GM08714 (cell line): ENCODE results near the gene GGT7.
"Not testable (repeated sequence)": the region's sequence is repeated elsewhere in the genome, so short reads cannot be mapped to it uniquely, and the experiment has no call there.

ENCODE experiments used
- H3K4me3 ChIP-seq: fragments of 200-500 bp; sonication (Bioruptor generic); 2 replicates; pipeline ENCODE4 v1.5.1; 2014; ENCODE audit warnings: mild to moderate bottlenecking, low read length, inconsistent platforms
- ZNF274 ChIP-seq: IDR thresholded peaks from 2 replicates; pipeline ENCODE4 v1.6.1; 2012; ENCODE audit warnings: mild to moderate bottlenecking, low read depth, low read length

GGT7 gene, protein sequence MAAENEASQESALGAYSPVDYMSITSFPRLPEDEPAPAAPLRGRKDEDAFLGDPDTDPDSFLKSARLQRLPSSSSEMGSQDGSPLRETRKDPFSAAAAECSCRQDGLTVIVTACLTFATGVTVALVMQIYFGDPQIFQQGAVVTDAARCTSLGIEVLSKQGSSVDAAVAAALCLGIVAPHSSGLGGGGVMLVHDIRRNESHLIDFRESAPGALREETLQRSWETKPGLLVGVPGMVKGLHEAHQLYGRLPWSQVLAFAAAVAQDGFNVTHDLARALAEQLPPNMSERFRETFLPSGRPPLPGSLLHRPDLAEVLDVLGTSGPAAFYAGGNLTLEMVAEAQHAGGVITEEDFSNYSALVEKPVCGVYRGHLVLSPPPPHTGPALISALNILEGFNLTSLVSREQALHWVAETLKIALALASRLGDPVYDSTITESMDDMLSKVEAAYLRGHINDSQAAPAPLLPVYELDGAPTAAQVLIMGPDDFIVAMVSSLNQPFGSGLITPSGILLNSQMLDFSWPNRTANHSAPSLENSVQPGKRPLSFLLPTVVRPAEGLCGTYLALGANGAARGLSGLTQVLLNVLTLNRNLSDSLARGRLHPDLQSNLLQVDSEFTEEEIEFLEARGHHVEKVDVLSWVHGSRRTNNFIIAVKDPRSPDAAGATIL

GRCh38 chr20:34872622-34873224 is at the start of gene GGT7:
Gene GGT7 (minus strand): TSS chr20:34872856. CDS start chr20:34872815, 41 bp downstream.
- TF ChIP-seq ZNF274, result no peak
- H3K4me3 ChIP-seq, result peak within 1 kb of the TSS; percentile 42

DNA sequence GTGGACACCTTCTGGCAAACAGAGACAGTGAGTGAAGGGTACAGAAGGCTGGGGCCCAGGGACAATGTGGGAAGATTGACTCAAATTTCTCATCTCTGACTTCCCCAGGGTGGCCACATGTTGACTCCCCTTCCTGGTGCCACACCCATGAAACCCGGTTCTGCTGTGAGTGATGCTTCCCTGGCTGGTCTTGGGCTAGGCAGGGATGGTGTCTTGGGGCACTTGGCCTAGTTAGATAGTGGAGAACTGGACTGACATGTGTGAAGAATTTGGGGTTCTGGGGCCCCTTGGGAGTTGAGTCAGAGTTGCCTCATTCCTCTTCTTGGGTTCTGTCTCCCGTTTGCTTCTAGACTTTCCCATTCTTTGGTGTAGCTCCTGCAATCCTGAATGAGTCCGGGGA is 48.8 kb upstream of the GGT7 start:
- H3K4me3 ChIP-seq, result no peak overlapping the region
- TF ChIP-seq ZNF274, result no peak

DNA sequence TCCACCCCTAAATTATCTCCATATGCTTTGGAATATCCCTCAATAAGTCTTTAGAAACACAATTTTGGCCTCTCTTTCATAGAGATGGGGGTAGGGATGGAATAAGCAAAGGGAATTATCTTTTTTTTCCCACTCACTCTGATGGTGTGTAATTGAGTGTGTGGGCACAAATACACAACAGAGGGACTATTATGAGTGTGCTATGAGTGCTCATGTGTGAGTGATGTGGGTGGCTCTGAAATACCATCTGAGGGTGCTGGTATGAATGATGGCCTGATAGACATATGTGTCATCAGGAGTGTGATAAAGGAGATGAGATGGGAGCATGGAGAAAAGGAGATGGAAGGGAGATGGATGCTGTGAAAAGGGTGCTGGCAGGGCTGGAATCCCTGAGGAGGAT is 47.4 kb upstream of the GGT7 start:
- TF ChIP-seq ZNF274, result no peak
- H3K4me3 ChIP-seq, result no peak overlapping the region

GRCh38 chr20:34916774-34917354 is 44.2 kb upstream of the GGT7 start:
- TF ChIP-seq ZNF274, result no peak
- H3K4me3 ChIP-seq, result no peak overlapping the region

GRCh38 chr20:34915749-34916455 is 43.2 kb upstream of the GGT7 start:
- no peak overlapping the region for H3K4me3 ChIP-seq
- TF ChIP-seq ZNF274, result no peak

DNA sequence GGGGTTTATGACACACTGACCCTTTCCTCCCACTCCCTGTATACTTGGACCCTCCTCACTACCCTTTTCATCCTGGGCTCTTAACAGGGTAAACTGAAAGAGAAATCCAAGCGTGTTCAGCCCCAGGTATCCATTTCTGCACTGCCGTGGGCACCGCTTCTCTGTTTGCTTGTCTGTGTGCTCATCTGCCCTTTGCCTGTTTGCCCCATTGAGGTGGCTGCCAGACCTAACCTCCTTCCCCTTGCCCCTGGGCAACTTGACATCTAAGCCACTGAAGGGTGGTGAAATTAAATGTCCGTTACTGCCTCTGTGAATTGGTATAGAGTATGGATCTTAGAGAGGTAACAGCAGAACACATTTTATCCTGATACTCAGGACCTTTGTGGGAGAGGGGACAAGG is 42.5 kb upstream of the GGT7 start:
- no peak overlapping the region for H3K4me3 ChIP-seq
- TF ChIP-seq ZNF274, result no peak

GRCh38 chr20:34907616-34908469 is 35.2 kb upstream of the GGT7 start:
- no peak overlapping the region for H3K4me3 ChIP-seq
- no peak for TF ChIP-seq ZNF274

- TF ChIP-seq ZNF274, result no peak
- H3K4me3 ChIP-seq, result no peak overlapping the region
Measured at GRCh38 chr20:34904202-34904621, 31.6 kb upstream of the GGT7 start.

- not testable (repeated sequence) for H3K4me3 ChIP-seq
Measured at GRCh38 chr20:34898731-34899130, 26.1 kb upstream of the GGT7 start.

GRCh38 chr20:34898129-34898528 is 25.5 kb upstream of the GGT7 start:
- not testable (repeated sequence) for H3K4me3 ChIP-seq

DNA sequence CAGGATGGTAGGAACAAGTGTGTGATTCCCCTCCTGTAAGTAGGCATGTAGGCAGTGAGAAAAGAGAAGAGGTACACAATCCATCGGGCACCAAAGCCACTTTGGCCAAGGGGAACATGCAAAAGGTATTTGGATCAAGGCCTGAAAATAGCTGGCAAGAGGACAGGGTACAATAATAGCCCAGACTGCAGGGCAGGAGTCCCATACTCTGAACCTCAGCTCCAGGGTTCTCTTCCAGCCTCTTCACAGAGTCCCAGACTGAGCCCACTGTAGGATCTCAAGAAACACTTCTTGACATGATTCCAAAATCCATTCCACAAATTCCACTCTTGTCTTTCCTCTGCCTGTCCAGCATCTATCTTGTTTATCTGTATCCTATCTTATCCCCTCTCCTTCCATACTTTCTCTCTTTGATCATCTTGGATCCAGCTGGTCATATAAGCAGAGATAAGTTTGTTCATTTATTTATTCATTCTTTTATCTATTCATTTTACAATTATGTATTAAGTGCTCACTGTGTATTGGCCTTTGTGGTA is 23.5 kb upstream of the GGT7 start:
- TF ChIP-seq ZNF274, result no peak
- no peak overlapping the region for H3K4me3 ChIP-seq

- H3K4me3 ChIP-seq, result no peak overlapping the region
- TF ChIP-seq ZNF274, result no peak
Measured at GRCh38 chr20:34895465-34895864, 22.8 kb upstream of the GGT7 start.

DNA sequence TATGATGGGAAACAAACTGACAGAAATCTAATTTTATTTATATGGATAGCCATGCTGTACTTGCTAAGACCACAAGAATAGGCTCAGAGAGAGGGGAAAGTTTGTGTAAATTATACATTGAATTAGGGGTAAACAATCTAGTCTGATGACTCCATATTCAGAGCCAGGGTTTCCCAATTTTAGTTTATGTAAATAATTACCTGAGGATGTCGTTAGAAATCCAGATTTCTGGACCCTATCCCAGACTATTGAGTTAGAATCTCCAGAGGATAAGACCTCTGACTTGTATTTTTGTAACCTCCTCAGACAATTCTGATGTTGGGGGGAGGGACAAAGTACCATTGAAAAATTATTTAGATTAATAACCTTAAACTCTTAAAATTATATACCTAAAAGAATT is 22.1 kb upstream of the GGT7 start:
- no peak for TF ChIP-seq ZNF274
- H3K4me3 ChIP-seq, result no peak overlapping the region

DNA sequence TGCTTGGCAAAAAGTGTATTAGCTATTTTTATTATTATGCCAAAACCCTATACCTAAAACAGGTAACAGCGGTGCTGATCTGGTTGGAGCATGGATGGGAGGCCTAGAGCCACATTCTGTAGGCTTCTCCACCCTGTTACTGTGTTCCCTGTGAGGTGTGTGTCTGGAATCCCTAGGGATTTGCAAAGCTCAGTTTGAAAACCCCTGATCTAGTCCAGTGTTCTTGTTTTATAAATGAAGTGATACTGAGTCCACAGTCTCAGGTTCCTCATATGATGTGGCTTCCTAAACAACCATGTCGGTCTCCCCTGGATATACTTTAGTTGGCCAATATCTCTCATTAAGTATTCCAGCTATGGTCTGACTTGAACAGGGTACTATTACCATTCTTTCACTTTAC is 20.0 kb upstream of the GGT7 start:
- no peak for TF ChIP-seq ZNF274
- H3K4me3 ChIP-seq, result no peak overlapping the region
